NCI-H526 treated with DMSO at 0.1 percent for 48 hours (cell line): ENCODE measurements around the gene CD2AP.
"Not testable (repeated sequence)": the region's sequence is repeated elsewhere in the genome, so short reads cannot be mapped to it uniquely, and the experiment has no call there.

ENCODE experiments used
- DNase-seq: peaks from one replicate; lab custom pipeline; 2025; lab: John Stamatoyannopoulos, UW

CD2AP gene

DNA sequence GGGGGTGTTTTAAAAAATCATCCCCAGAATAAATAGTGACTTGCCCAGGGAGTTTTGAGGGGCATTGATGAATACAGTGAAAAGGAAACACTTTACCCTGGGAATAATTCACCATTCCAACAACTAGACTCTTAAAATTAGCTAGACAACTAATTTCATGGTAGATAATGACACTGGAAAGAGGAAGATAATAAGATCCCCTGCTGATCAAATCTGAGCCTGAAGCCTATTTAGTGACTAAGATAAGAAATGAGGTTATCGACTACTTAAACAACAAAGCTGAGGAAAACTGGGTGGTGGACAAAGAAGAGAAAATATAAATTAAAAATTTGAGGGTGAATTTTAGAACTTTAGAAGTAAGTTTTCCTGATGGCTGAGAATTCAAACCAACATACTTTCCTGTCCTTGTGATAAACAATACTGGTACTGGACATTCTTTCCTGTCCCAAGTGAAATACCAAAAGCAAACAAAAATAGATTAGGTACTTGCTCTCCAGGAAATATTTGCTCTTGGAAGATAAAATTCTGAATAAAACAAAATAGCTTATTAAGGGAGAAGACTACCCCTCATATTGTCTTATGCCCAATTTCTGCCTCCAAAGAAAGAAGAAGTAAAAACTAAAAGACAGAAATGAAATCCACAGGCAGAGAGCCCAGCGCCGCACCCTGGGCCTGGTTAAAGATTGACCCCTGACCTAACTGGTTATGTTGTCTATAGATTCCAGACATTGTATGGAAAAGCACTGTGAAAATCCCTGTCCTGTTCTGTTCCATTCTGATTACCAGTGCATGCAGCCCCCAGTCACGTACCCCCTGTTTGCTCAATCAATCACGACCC is 156.8 kb downstream of the CD2AP start:
- DNase-seq, result no peak

GRCh38 chr6:47646689-47647088 is 169.1 kb downstream of the CD2AP start:
- DNase-seq, result no peak

DNA sequence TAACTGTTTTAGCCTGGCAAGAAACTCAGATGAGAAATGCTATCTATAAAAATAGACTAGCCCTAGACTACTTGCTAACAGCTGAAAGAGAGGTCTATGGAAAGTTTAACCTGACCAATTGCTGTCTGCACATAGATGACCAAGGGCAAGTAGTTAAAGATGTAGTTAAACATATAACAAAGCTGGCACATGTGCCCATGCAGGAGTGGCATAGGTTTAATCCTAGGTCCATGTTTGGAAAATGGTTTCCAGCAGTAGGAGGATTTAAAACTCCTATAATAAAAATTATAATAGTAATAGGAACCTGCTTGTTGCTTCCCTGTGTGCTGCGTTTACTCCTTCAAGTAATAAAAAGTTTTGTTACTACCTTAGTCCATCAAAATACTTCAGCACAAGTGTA is 169.6 kb downstream of the CD2AP start:
- DNase-seq, result no peak

GRCh38 chr6:47647626-47648025 is 170.0 kb downstream of the CD2AP start:
- not testable (repeated sequence) for DNase-seq

- DNase-seq, result no peak
These were observed 170.4 kb downstream of the CD2AP start for GRCh38 chr6:47648031-47648430.

- DNase-seq, result no peak
These were observed 173.2 kb downstream of the CD2AP start for GRCh38 chr6:47650553-47651432.

DNA sequence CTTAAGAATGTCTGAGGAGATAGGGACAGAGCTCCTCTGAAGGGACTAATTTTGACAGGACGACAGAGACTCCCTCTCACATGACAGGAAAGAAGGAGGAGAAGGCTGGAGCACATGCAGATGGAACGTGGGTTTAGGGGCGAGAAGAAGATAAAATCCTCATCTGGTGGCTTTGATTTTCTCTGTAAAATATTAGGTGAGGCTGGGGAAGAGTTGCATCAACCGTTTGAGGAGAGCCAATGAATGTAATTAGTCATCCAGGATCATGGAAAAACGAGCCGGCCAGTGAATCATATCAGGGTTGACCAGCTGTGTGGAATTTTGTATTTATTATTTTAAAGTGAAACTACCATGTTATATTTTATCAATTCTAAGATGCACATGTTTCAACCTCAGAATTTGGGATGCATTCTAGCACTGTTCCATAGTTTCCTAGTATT is 173.9 kb downstream of the CD2AP start:
- no peak for DNase-seq

GRCh38 chr6:47653706-47654105 is 176.1 kb downstream of the CD2AP start:
- DNase-seq, result no peak

- no peak for DNase-seq
These were observed 176.7 kb downstream of the CD2AP start for GRCh38 chr6:47654255-47654654.

- DNase-seq, result no peak
These were observed 178.4 kb downstream of the CD2AP start for GRCh38 chr6:47655719-47656595.

GRCh38 chr6:47661960-47662359 is 184.4 kb downstream of the CD2AP start:
- no peak for DNase-seq

DNA sequence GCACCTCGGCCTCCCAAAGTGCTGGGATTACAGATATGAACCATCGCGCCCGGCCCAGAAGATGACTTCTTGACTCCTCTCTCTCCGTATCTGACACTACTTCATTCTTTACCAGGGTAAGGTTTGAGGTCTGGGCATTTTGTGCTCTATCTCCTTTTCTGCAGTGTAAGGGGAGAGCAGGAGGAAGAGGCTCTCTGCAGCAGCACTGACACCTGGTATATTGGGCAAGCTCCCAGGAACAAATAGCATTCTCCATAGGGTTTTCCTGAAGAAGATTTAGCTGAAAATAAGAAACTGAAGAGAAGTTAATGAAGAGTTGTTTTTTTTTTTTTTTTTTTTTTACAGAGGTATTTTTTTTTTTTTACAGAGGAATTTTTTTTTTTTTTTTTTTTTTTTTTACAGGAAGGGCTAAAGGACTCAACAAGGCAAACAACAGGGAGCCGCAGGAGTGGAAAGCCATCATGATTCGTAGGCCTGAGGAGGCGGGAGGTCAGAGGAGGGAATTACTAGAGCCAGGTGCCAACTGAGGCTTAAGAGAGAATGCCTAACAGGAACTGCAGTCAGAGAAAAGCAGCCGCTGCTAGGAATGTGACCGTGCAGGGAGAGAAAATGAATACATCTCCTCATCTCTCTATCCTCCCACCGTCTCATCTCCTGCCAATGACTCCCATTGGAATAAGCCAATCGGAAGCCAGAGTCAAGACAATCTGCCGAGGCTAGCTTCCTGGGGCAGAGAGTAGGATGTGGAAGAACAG is 186.1 kb downstream of the CD2AP start:
- DNase-seq, result no peak

GRCh38 chr6:47665112-47665511 is 187.5 kb downstream of the CD2AP start:
- DNase-seq, result no peak

GRCh38 chr6:47669684-47670513 is 192.3 kb downstream of the CD2AP start:
- DNase-seq, result no peak

DNA sequence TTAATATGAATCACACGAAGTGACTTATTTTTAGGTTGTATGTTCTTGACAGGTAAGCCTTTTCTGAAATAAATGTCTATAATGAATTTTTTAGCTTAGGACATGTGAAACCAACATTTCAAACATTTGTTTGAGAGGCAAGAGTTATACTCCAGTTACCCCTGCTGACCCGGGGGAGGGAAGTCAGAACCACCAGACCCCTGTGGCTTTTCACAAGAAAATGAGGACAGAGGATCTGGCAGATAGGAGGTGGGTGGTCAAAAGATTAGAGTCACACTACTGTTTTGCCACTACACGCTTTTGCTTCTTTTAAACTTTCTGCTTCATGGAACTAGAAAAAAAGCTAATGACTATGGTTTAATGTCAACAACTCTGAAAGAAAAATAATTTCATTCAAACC is 193.3 kb downstream of the CD2AP start:
- no peak for DNase-seq

GRCh38 chr6:47671777-47672176 is 194.2 kb downstream of the CD2AP start:
- no peak for DNase-seq

GRCh38 chr6:47672816-47673215 is 195.2 kb downstream of the CD2AP start:
- no peak for DNase-seq

DNA sequence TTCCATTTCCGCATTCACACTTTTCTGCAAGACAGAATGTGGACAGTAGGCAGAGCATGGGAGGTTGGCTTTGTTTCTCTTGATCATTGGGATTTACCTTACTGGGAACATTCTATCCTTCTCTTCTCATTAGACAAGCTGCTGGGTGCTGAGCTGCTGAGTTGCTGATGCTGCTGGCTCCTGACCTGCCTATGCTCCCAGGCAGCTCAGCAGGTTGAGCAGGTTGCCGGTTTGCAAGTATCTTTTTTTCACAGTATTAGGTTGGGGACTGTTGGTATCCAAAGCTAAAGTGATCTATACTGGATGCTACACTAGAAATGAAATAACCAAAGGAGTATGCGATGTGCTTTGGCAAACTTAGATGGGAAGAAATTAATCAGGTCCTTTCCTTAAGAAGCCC is 197.1 kb downstream of the CD2AP start:
- DNase-seq, result no peak
